HG03175 (cell line): ENCODE results near the gene SEC31A.
"Not testable (repeated sequence)": the region's sequence is repeated elsewhere in the genome, so short reads cannot be mapped to it uniquely, and the experiment has no call there.

ENCODE experiments used
- ATAC-seq: cut with Tn5 transposase; IDR thresholded peaks from one replicate; pipeline ENCODE4 v1.9.1; 2021; ENCODE audit warnings: mild to moderate bottlenecking, moderate library complexity; ENCODE audit not compliant: unreplicated experiment

Gene SEC31A

GRCh38 chr4:82890901-82891706 lies at the start of gene SEC31A:
TSS of gene SEC31A (minus strand) at chr4:82891153. CDS start at chr4:82881936, 9,217 bp downstream.
- peak; percentile 93 for ATAC-seq

GRCh38 chr4:82939414-82939813 lies 48.5 kb upstream of the SEC31A start:
- ATAC-seq, result no peak

- ATAC-seq, result no peak
These were observed 43.5 kb upstream of the SEC31A start for GRCh38 chr4:82934441-82934840.

- no peak for ATAC-seq
These were observed 40.1 kb upstream of the SEC31A start for GRCh38 chr4:82930848-82931755.

- ATAC-seq, result no peak
These were observed 30.8 kb upstream of the SEC31A start for GRCh38 chr4:82921795-82922194.

- no peak for ATAC-seq
These were observed 28.4 kb upstream of the SEC31A start for GRCh38 chr4:82919386-82919785.

GRCh38 chr4:82918091-82918490 lies 27.1 kb upstream of the SEC31A start:
- no peak for ATAC-seq

GRCh38 chr4:82913968-82914367 lies 23.0 kb upstream of the SEC31A start:
- ATAC-seq, result not testable (repeated sequence)

- ATAC-seq, result no peak
These were observed 22.4 kb upstream of the SEC31A start for GRCh38 chr4:82913305-82913704.

GRCh38 chr4:82909326-82909725 lies 18.4 kb upstream of the SEC31A start:
- no peak for ATAC-seq

- peak; percentile 41 for ATAC-seq
These were observed 15.5 kb upstream of the SEC31A start for GRCh38 chr4:82906469-82906868.

GRCh38 chr4:82905205-82905604 lies 14.3 kb upstream of the SEC31A start:
- peak; percentile 55 for ATAC-seq

- ATAC-seq, result no peak
These were observed 12.8 kb upstream of the SEC31A start for GRCh38 chr4:82903737-82904136.

- ATAC-seq, result no peak
These were observed 10.3 kb upstream of the SEC31A start for GRCh38 chr4:82901183-82901718.

- peak; percentile 88 for ATAC-seq
These were observed 9.6 kb upstream of the SEC31A start, which contains the start of gene THAP9 for GRCh38 chr4:82900411-82901182. TSS of gene THAP9 (plus strand) at chr4:82900735. CDS start at chr4:82900803, 68 bp downstream.

- peak; percentile 13 for ATAC-seq
These were observed 9.1 kb upstream of the SEC31A start for GRCh38 chr4:82900066-82900410.

- no peak for ATAC-seq
These were observed 8.6 kb upstream of the SEC31A start for GRCh38 chr4:82899374-82900065.

GRCh38 chr4:82898322-82899243 lies 7.6 kb upstream of the SEC31A start:
- ATAC-seq, result no peak

GRCh38 chr4:82896755-82897154 lies 5.8 kb upstream of the SEC31A start:
- ATAC-seq, result no peak
